Measurements from ENCODE around the gene PTPRT.

The PTPRT gene

GRCh38 chr20:42376131-42376530 lies 813.6 kb downstream of the PTPRT start:
- no peak for DNase-seq (ENCODE audit: low spot score)

GRCh38 chr20:42373049-42373448 lies 816.7 kb downstream of the PTPRT start:
- DNase-seq (ENCODE audit: low spot score): no peak

- DNase-seq (ENCODE audit: low spot score): no peak
Measured at GRCh38 chr20:42370075-42370474, 819.6 kb downstream of the PTPRT start.

- no peak for DNase-seq (ENCODE audit: low spot score)
Measured at GRCh38 chr20:42368910-42369309, 820.8 kb downstream of the PTPRT start.

GRCh38 chr20:42366626-42367025 lies 823.1 kb downstream of the PTPRT start:
- DNase-seq (ENCODE audit: low spot score): no peak

- no peak for DNase-seq (ENCODE audit: low spot score)
Measured at GRCh38 chr20:42364446-42364845, 825.3 kb downstream of the PTPRT start.

- DNase-seq (ENCODE audit: low spot score): no peak
Measured at GRCh38 chr20:42361402-42361970, 828.2 kb downstream of the PTPRT start.

- no peak for DNase-seq (ENCODE audit: low spot score)
Measured at GRCh38 chr20:42360621-42361020, 829.1 kb downstream of the PTPRT start.

GRCh38 chr20:42359617-42360016 lies 830.1 kb downstream of the PTPRT start:
- no peak for DNase-seq (ENCODE audit: low spot score)

- DNase-seq (ENCODE audit: low spot score): no peak
Measured at GRCh38 chr20:42352096-42352495, 837.6 kb downstream of the PTPRT start.

- no peak for DNase-seq (ENCODE audit: low spot score)
Measured at GRCh38 chr20:42350521-42350920, 839.2 kb downstream of the PTPRT start.

- no peak for DNase-seq (ENCODE audit: low spot score)
Measured at GRCh38 chr20:42346189-42347170, 843.2 kb downstream of the PTPRT start.

- no peak for DNase-seq (ENCODE audit: low spot score)
Measured at GRCh38 chr20:42341654-42342053, 848.1 kb downstream of the PTPRT start.

- no peak for DNase-seq (ENCODE audit: low spot score)
Measured at GRCh38 chr20:42340368-42340767, 849.3 kb downstream of the PTPRT start.

- no peak for DNase-seq (ENCODE audit: low spot score)
Measured at GRCh38 chr20:42338294-42339201, 851.2 kb downstream of the PTPRT start.

- DNase-seq (ENCODE audit: low spot score): no peak
Measured at GRCh38 chr20:42336576-42336975, 853.1 kb downstream of the PTPRT start.

- no peak for DNase-seq (ENCODE audit: low spot score)
Measured at GRCh38 chr20:42319252-42320013, 870.3 kb downstream of the PTPRT start.

GRCh38 chr20:42313704-42314103 lies 876.0 kb downstream of the PTPRT start:
- no peak for DNase-seq (ENCODE audit: low spot score)

GRCh38 chr20:42309050-42309449 lies 880.7 kb downstream of the PTPRT start:
- DNase-seq (ENCODE audit: low spot score): no peak

- no peak for DNase-seq (ENCODE audit: low spot score)
Measured at GRCh38 chr20:42308171-42308570, 881.5 kb downstream of the PTPRT start.

- DNase-seq (ENCODE audit: low spot score): no peak
Measured at GRCh38 chr20:42295592-42295991, 894.1 kb downstream of the PTPRT start.

- no peak for DNase-seq (ENCODE audit: low spot score)
Measured at GRCh38 chr20:42294976-42295375, 894.7 kb downstream of the PTPRT start.

All from LoVo (cell line).